Adrenal gland (tissue), 12 donors: ENCODE data around the gene MARK3. TPM values are rescaled to one million over a fixed set of nuclear protein-coding genes. Genes with fewer than 3 reads are reported as not detected.

Source experiments
- DNase-seq, 7 donors: peaks; one replicate each; pipeline ENCODE4 v3.0.0-alpha.2; 2019 to 2020
- H3K27ac ChIP-seq, 5 donors: fragments of 200-600 bp; sonication (generic) in 4 of 5; 1 replicate in 3 of 5; 2 replicates in 2 of 5; pipeline versions ENCODE4 v1.5.1 to v1.8.0; 2016 to 2020; ENCODE audit warnings: mild to moderate bottlenecking in 1 of 5
- H3K27me3 ChIP-seq: fragments of 200-600 bp; 2 replicates; pipeline ENCODE4 v1.8.0; 2021
- H3K36me3 ChIP-seq, 2 donors: fragments of 200-600 bp; replicated peaks in 1 of 2; 1 replicate in 1 of 2; 2 replicates in 1 of 2; pipeline versions ENCODE4 v1.5.1 to v1.8.0; 2018 to 2022
- H3K4me1 ChIP-seq, 2 donors: fragments of 200-600 bp; replicated peaks in 1 of 2; 1 replicate in 1 of 2; 2 replicates in 1 of 2; pipeline versions ENCODE4 v1.5.1 to v1.8.0; 2018 to 2021
- H3K4me3 ChIP-seq, 4 donors: fragments of 200-600 bp; sonication (generic) in 3 of 4; one replicate each; pipeline ENCODE4 v1.5.1; 2016 to 2018
- H3K9me3 ChIP-seq, 3 donors: fragments of 200-600 bp; sonication (generic) in 1 of 3; replicated peaks in 1 of 3; 1 replicate in 2 of 3; 2 replicates in 1 of 3; pipeline versions ENCODE4 v1.5.1 to v1.8.0; 2016 to 2021
- CTCF ChIP-seq, 6 experiments: fragments of 450-650 bp in 4 of 6; fragments of 200-600 bp in 2 of 6; sonication (generic) in 1 of 6; IDR thresholded peaks; 1 replicate in 5 of 6; 2 replicates in 1 of 6; pipeline versions ENCODE4 v1.5.1 to v1.8.0; 2016 to 2021; ENCODE audit warnings: antibody characterized with exemption in 6 of 6, mild to moderate bottlenecking in 2 of 6, moderate library complexity in 1 of 6
- POLR2A ChIP-seq, 2 donors: fragments of 450-650 bp; IDR thresholded peaks; one replicate each; pipeline ENCODE4 v1.6.1; 2017; ENCODE audit warnings: antibody characterized with exemption in 2 of 2, mild to moderate bottlenecking in 2 of 2, moderate library complexity in 1 of 2
- WGBS, 4 donors: extraction: QIAGEN DNeasy Blood & Tissue Kit in 2 of 4; methylation state at CpG; one replicate each; pipeline versions ENCODE4 v1.1.5 to v1.1.7; 2013 to 2017; 5-methylcytosine and 5-hydroxymethylcytosine counted together
- intact Hi-C, 2 donors: fragments of 100-400 bp; cut with DNase I; formaldehyde crosslinking; loops; one replicate each; pipeline versions ENCODE4 v1.14.1 to v1.15.0; 2022 to 2023
- polyA plus RNA-seq, 3 donors: library from polyadenylated mRNA; stranded (reverse); fragments of 200-250 nt in 2 of 3; fragments of 350-450 nt in 1 of 3; fragmentation: Illumina TruSeq in 1 of 3; extraction: RNeasy Lipid Tissue Mini Kit (QIAGEN cat#74804) in 1 of 3; gene quantifications; one replicate each; pipeline ENCODE4 v1.2.3, GENCODE V29; 2013 to 2014
- total RNA-seq, 9 donors: library from RNA; depleted of rRNA in 4 of 9; stranded (reverse); fragments of >200 nt in 4 of 9; fragments of 120-200 nt in 1 of 9; fragmentation: NEBNext Ultra II Directional in 1 of 9; extraction: Animal tissue kit (Norgen Biotek cat#: 25700) in 1 of 9; gene quantifications; one replicate each; pipeline versions ENCODE4 v1.1.0 to v1.2.4, GENCODE V29; 2013 to 2023
- donor health status: healthy with polysubstance abuse.
- donor health status: Bipolar disorder and iron deficiency.
- donor health status: DM: yes; HTN: yes; CAD: no.
- donor health status: DM: no; HTN: no; CAD: no.
- donor health status: DM: no; HTN: no; CAD: no.
- donor health status: DM: yes; HTN: yes; CAD: no.

The MARK3 gene
- total and polyA plus RNA-seq, 12 donors: 73.1 to 233 (median 94.6) TPM

GRCh38 chr14:103526914-103527248 is 141.7 kb downstream of the MARK3 start:
- DNase-seq: no peak
- WGBS, 4 donors: 82 to 89% (median 84%) methylated on average over 1 of the region's 1 CpG
- no peak overlapping the region for H3K4me3 ChIP-seq
- no peaks in the 10 kb centered on the region for H3K27me3 ChIP-seq
- H3K36me3 ChIP-seq: no peaks in the 10 kb centered on the region
- peak overlapping the region in 2 of 5 donors; percentile 25 to 26 for H3K27ac ChIP-seq
- intact Hi-C loops: no loop called here
- TF ChIP-seq POLR2A (IDR thresholded peaks at IDR 0.05) (no peak), CTCF (IDR thresholded peaks at IDR 0.05) (no peak)
- H3K4me1 ChIP-seq: peaks cover 36 to 55% of the 10 kb centered on the region in 2 donors
- no peaks in the 10 kb centered on the region for H3K9me3 ChIP-seq

- intact Hi-C loops: no loop called here
- no peaks in the 10 kb centered on the region for H3K9me3 ChIP-seq
- TF ChIP-seq POLR2A (IDR thresholded peaks at IDR 0.05) (no peak), CTCF (IDR thresholded peaks at IDR 0.05) (no peak)
- DNase-seq: no peak
- H3K36me3 ChIP-seq: no peaks in the 10 kb centered on the region
- H3K4me1 ChIP-seq: peaks cover 33 to 52% of the 10 kb centered on the region in 2 donors
- peak overlapping the region in 4 of 5 donors; percentile 77 to 88 (median 86) for H3K27ac ChIP-seq
- WGBS, 4 donors: 77 to 78% (median 77%) methylated on average over 12 to 14 of the region's 14 CpGs
- H3K27me3 ChIP-seq: no peaks in the 10 kb centered on the region
- H3K4me3 ChIP-seq: peak overlapping the region in 2 of 4 donors; percentile 90 to 93
Observed at GRCh38 chr14:103527408-103528145, 142.4 kb downstream of the MARK3 start.

- TF ChIP-seq POLR2A (IDR thresholded peaks at IDR 0.05): peak in 1 of 2 donors; percentile 7
- no peak for TF ChIP-seq CTCF (IDR thresholded peaks at IDR 0.05)
- peak overlapping the region in 3 of 4 donors; percentile 49 to 93 (median 90) for H3K4me3 ChIP-seq
- no peaks in the 10 kb centered on the region for H3K9me3 ChIP-seq
- peaks cover 28 to 47% of the 10 kb centered on the region in 2 donors for H3K4me1 ChIP-seq
- intact Hi-C loops: no loop called here
- DNase-seq: peak in 3 of 7 donors; percentile 44 to 77 (median 73)
- WGBS, 4 donors: 23 to 35% (median 32%) methylated on average over 4 to 10 of the region's 10 CpGs
- H3K27ac ChIP-seq: peak overlapping the region; percentile 41 to 88 (median 84)
- H3K36me3 ChIP-seq: no peaks in the 10 kb centered on the region
- no peaks in the 10 kb centered on the region for H3K27me3 ChIP-seq
Observed at GRCh38 chr14:103528146-103528586, 143.0 kb downstream of the MARK3 start.

- no peaks in the 10 kb centered on the region for H3K36me3 ChIP-seq
- WGBS, 4 donors: 0 to 2% (median 1%) methylated on average over 2 to 67 of the region's 70 CpGs; no CpG with 5 or more reads in 1 of the 4 donors
- no peaks in the 10 kb centered on the region for H3K9me3 ChIP-seq
- DNase-seq: peak; percentile 89 to 95 (median 91)
- H3K4me3 ChIP-seq: peak within 1 kb of the TSS; percentile 49 to 96 (median 92)
- intact Hi-C loops: no loop called here
- H3K27ac ChIP-seq: peak within 1 kb of the TSS; percentile 41 to 88 (median 84)
- TF ChIP-seq CTCF (IDR thresholded peaks at IDR 0.05) (no peak), POLR2A (IDR thresholded peaks at IDR 0.05) (peak; percentile 7 to 60)
- H3K4me1 ChIP-seq: peaks cover 26 to 44% of the 10 kb centered on the region in 2 donors
- H3K27me3 ChIP-seq: no peaks in the 10 kb centered on the region
Observed at GRCh38 chr14:103528587-103529382, 143.6 kb downstream of the MARK3 start, which contains the start of gene TRMT61A. TRMT61A (plus strand) TSS chr14:103529196; CDS start chr14:103529979, 783 bp downstream.
